ENCODE measurements around the gene RFWD3.

RFWD3 gene

GRCh38 chr16:74583926-74584666, 82.6 kb downstream of the RFWD3 start:
- no peaks in the 10 kb centered on the region for H3K27me3 ChIP-seq (ENCODE audit: control insufficient read depth, insufficient read depth, low read length, poor library complexity, severe bottlenecking)
- no peaks in the 10 kb centered on the region for H3K4me1 ChIP-seq (ENCODE audit: control insufficient read depth, insufficient read depth, low read length)
- 90 to 94% methylated on average over 8 to 9 of the region's 9 CpGs for WGBS, 2 experiments
- no peaks in the 10 kb centered on the region for H3K36me3 ChIP-seq (ENCODE audit: control insufficient read depth, insufficient read depth, low read length)
- no peak overlapping the region for H3K27ac ChIP-seq (ENCODE audit: insufficient read depth, low read depth, low read length, poor library complexity, severe bottlenecking)
- no peaks in the 10 kb centered on the region for H3K9me3 ChIP-seq (ENCODE audit: control insufficient read depth, low read length)
- H3K4me3 ChIP-seq (ENCODE audit: insufficient read depth, low read depth, low read length): no peak overlapping the region

GRCh38 chr16:74582970-74583369, 83.7 kb downstream of the RFWD3 start:
- Histone ChIP-seq H3K27ac (ENCODE audit: insufficient read depth, low read depth, low read length, poor library complexity, severe bottlenecking) (no peak overlapping the region), H3K36me3 (ENCODE audit: control insufficient read depth, insufficient read depth, low read length) (no peaks in the 10 kb centered on the region), H3K27me3 (ENCODE audit: control insufficient read depth, insufficient read depth, low read length, poor library complexity, severe bottlenecking) (no peaks in the 10 kb centered on the region), H3K9me3 (ENCODE audit: control insufficient read depth, low read length) (no peaks in the 10 kb centered on the region), H3K4me3 (ENCODE audit: insufficient read depth, low read depth, low read length) (no peak overlapping the region), H3K4me1 (ENCODE audit: control insufficient read depth, insufficient read depth, low read length) (no peaks in the 10 kb centered on the region)
- 90 to 98% methylated on average over 1 of the region's 1 CpG for WGBS, 2 experiments

- Histone ChIP-seq H3K27me3 (ENCODE audit: control insufficient read depth, insufficient read depth, low read length, poor library complexity, severe bottlenecking) (no peaks in the 10 kb centered on the region), H3K4me1 (ENCODE audit: control insufficient read depth, insufficient read depth, low read length) (no peaks in the 10 kb centered on the region), H3K36me3 (ENCODE audit: control insufficient read depth, insufficient read depth, low read length) (no peaks in the 10 kb centered on the region), H3K27ac (ENCODE audit: insufficient read depth, low read depth, low read length, poor library complexity, severe bottlenecking) (no peak overlapping the region), H3K9me3 (ENCODE audit: control insufficient read depth, low read length) (no peaks in the 10 kb centered on the region), H3K4me3 (ENCODE audit: insufficient read depth, low read depth, low read length) (no peak overlapping the region)
- WGBS, 2 experiments: 89 to 91% methylated on average over 3 of the region's 3 CpGs
Observed at GRCh38 chr16:74580833-74581232, 85.8 kb downstream of the RFWD3 start.

- Histone ChIP-seq H3K4me1 (ENCODE audit: control insufficient read depth, insufficient read depth, low read length) (no peaks in the 10 kb centered on the region), H3K9me3 (ENCODE audit: control insufficient read depth, low read length) (no peaks in the 10 kb centered on the region), H3K36me3 (ENCODE audit: control insufficient read depth, insufficient read depth, low read length) (no peaks in the 10 kb centered on the region), H3K4me3 (ENCODE audit: insufficient read depth, low read depth, low read length) (no peak overlapping the region), H3K27me3 (ENCODE audit: control insufficient read depth, insufficient read depth, low read length, poor library complexity, severe bottlenecking) (no peaks in the 10 kb centered on the region), H3K27ac (ENCODE audit: insufficient read depth, low read depth, low read length, poor library complexity, severe bottlenecking) (no peak overlapping the region)
- WGBS, 2 experiments: 92 to 96% methylated on average over 3 of the region's 3 CpGs
Observed at GRCh38 chr16:74578838-74579237, 87.8 kb downstream of the RFWD3 start.

GRCh38 chr16:74578433-74578832, 88.2 kb downstream of the RFWD3 start:
- no peaks in the 10 kb centered on the region for H3K27me3 ChIP-seq (ENCODE audit: control insufficient read depth, insufficient read depth, low read length, poor library complexity, severe bottlenecking)
- H3K9me3 ChIP-seq (ENCODE audit: control insufficient read depth, low read length): no peaks in the 10 kb centered on the region
- 97 to 100% methylated on average over 2 to 3 of the region's 3 CpGs for WGBS, 2 experiments
- H3K4me3 ChIP-seq (ENCODE audit: insufficient read depth, low read depth, low read length): no peak overlapping the region
- H3K36me3 ChIP-seq (ENCODE audit: control insufficient read depth, insufficient read depth, low read length): no peaks in the 10 kb centered on the region
- no peaks in the 10 kb centered on the region for H3K4me1 ChIP-seq (ENCODE audit: control insufficient read depth, insufficient read depth, low read length)
- no peak overlapping the region for H3K27ac ChIP-seq (ENCODE audit: insufficient read depth, low read depth, low read length, poor library complexity, severe bottlenecking)

- WGBS, 2 experiments: 94 to 98% methylated on average over 2 of the region's 2 CpGs
- Histone ChIP-seq H3K36me3 (ENCODE audit: control insufficient read depth, insufficient read depth, low read length) (no peaks in the 10 kb centered on the region), H3K4me1 (ENCODE audit: control insufficient read depth, insufficient read depth, low read length) (no peaks in the 10 kb centered on the region), H3K4me3 (ENCODE audit: insufficient read depth, low read depth, low read length) (no peak overlapping the region), H3K27ac (ENCODE audit: insufficient read depth, low read depth, low read length, poor library complexity, severe bottlenecking) (no peak overlapping the region), H3K9me3 (ENCODE audit: control insufficient read depth, low read length) (no peaks in the 10 kb centered on the region), H3K27me3 (ENCODE audit: control insufficient read depth, insufficient read depth, low read length, poor library complexity, severe bottlenecking) (no peaks in the 10 kb centered on the region)
Observed at GRCh38 chr16:74577882-74578366, 88.8 kb downstream of the RFWD3 start.

GRCh38 chr16:74575807-74576643, 90.7 kb downstream of the RFWD3 start:
- H3K27ac ChIP-seq (ENCODE audit: insufficient read depth, low read depth, low read length, poor library complexity, severe bottlenecking): no peak overlapping the region
- H3K4me3 ChIP-seq (ENCODE audit: insufficient read depth, low read depth, low read length): no peak overlapping the region
- 91 to 94% methylated on average over 12 of the region's 12 CpGs for WGBS, 2 experiments
- H3K9me3 ChIP-seq (ENCODE audit: control insufficient read depth, low read length): no peaks in the 10 kb centered on the region
- no peaks in the 10 kb centered on the region for H3K4me1 ChIP-seq (ENCODE audit: control insufficient read depth, insufficient read depth, low read length)
- H3K36me3 ChIP-seq (ENCODE audit: control insufficient read depth, insufficient read depth, low read length): no peaks in the 10 kb centered on the region
- no peaks in the 10 kb centered on the region for H3K27me3 ChIP-seq (ENCODE audit: control insufficient read depth, insufficient read depth, low read length, poor library complexity, severe bottlenecking)

- no peaks in the 10 kb centered on the region for H3K36me3 ChIP-seq (ENCODE audit: control insufficient read depth, insufficient read depth, low read length)
- H3K27me3 ChIP-seq (ENCODE audit: control insufficient read depth, insufficient read depth, low read length, poor library complexity, severe bottlenecking): no peaks in the 10 kb centered on the region
- no peaks in the 10 kb centered on the region for H3K9me3 ChIP-seq (ENCODE audit: control insufficient read depth, low read length)
- no peak overlapping the region for H3K27ac ChIP-seq (ENCODE audit: insufficient read depth, low read depth, low read length, poor library complexity, severe bottlenecking)
- no peak overlapping the region for H3K4me3 ChIP-seq (ENCODE audit: insufficient read depth, low read depth, low read length)
- no peaks in the 10 kb centered on the region for H3K4me1 ChIP-seq (ENCODE audit: control insufficient read depth, insufficient read depth, low read length)
- 90 to 96% methylated on average over 4 to 6 of the region's 7 CpGs for WGBS, 2 experiments
Observed at GRCh38 chr16:74575175-74575806, 91.4 kb downstream of the RFWD3 start.

GRCh38 chr16:74574146-74574545, 92.5 kb downstream of the RFWD3 start:
- H3K36me3 ChIP-seq (ENCODE audit: control insufficient read depth, insufficient read depth, low read length): no peaks in the 10 kb centered on the region
- no peaks in the 10 kb centered on the region for H3K4me1 ChIP-seq (ENCODE audit: control insufficient read depth, insufficient read depth, low read length)
- H3K27ac ChIP-seq (ENCODE audit: insufficient read depth, low read depth, low read length, poor library complexity, severe bottlenecking): no peak overlapping the region
- no peak overlapping the region for H3K4me3 ChIP-seq (ENCODE audit: insufficient read depth, low read depth, low read length)
- no peaks in the 10 kb centered on the region for H3K9me3 ChIP-seq (ENCODE audit: control insufficient read depth, low read length)
- no peaks in the 10 kb centered on the region for H3K27me3 ChIP-seq (ENCODE audit: control insufficient read depth, insufficient read depth, low read length, poor library complexity, severe bottlenecking)
- WGBS, 2 experiments: 97 to 100% methylated on average over 2 of the region's 2 CpGs

GRCh38 chr16:74573622-74574021, 93.1 kb downstream of the RFWD3 start:
- H3K4me3 ChIP-seq (ENCODE audit: insufficient read depth, low read depth, low read length): no peak overlapping the region
- no peaks in the 10 kb centered on the region for H3K4me1 ChIP-seq (ENCODE audit: control insufficient read depth, insufficient read depth, low read length)
- H3K36me3 ChIP-seq (ENCODE audit: control insufficient read depth, insufficient read depth, low read length): no peaks in the 10 kb centered on the region
- 90% methylated on average over 8 of the region's 8 CpGs for WGBS, 2 experiments
- no peak overlapping the region for H3K27ac ChIP-seq (ENCODE audit: insufficient read depth, low read depth, low read length, poor library complexity, severe bottlenecking)
- H3K9me3 ChIP-seq (ENCODE audit: control insufficient read depth, low read length): no peaks in the 10 kb centered on the region
- no peaks in the 10 kb centered on the region for H3K27me3 ChIP-seq (ENCODE audit: control insufficient read depth, insufficient read depth, low read length, poor library complexity, severe bottlenecking)

All from ectodermal cell (in vitro differentiated cells).